Stimulated activated CD8-positive, alpha-beta memory T cell treated with anti-CD3 and anti-CD28 coated beads, Interleukin-4, amount 100 ng/mL, for 1 hour (primary cell): ENCODE measurements around the gene TMPRSS12.
"Not testable (repeated sequence)": the region's sequence is repeated elsewhere in the genome, so short reads cannot be mapped to it uniquely, and the experiment has no call there.

Experiments used
- DNase-seq, 2 donors: peaks; one replicate each; pipeline ENCODE4 v3.0.0-alpha.2; 2020; ENCODE audit warnings: low read depth in 2 of 2, low spot score in 1 of 2

Gene TMPRSS12

GRCh38 chr12:50855679-50856078 is 13.0 kb downstream of the TMPRSS12 start:
- not testable (repeated sequence) for DNase-seq

DNA sequence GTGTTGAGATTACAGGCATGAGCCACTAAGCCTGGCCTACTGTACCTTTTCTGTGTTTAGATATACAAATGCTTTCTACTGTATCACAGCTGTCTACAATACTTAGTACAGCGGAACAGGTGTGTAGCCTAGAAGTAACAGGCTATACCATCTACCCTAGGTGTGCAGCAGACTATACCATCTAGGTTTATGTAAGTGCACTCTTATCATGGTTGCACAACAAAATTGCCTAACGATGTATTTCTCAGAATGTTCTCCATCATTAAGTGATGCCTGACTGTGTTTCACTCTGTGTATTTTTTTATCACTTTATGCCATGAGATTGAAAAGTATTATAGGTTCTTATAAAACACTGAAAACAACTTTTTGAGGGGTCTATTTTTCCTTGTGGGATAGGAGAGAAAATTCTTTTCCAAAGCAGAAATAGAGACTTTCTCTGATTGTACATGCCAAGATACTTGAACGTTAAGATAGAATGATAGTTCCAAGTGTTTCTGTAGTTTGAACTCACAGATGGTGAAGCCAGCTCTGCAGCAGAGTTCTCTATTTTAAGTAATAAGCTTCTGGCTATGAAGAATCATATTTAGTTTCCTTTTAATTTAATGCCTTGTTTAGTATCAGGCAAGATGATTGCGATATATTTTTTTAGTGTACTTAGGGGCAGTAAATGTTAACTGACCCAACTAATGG is 17.0 kb downstream of the TMPRSS12 start:
- no peak for DNase-seq

- no peak for DNase-seq
Measured at GRCh38 chr12:50862316-50862715, 19.6 kb downstream of the TMPRSS12 start.

DNA sequence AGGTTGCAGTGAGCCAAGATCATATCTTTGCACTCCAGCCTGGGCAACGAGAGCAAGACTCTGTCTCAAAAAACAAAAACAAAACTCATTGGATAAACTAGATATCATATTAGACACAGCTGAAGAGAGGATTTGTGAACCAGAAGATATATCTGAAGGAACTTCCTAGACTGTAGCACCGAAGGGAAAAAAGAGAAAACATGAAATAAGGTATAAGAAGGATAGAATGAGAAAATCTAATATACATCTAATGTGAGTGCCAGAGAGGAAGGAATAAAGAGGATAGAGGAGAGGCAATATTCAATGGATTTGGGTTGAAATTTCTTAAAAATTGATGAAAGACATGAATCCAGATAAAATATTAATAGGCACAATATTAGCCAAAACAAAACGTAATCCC is 22.5 kb downstream of the TMPRSS12 start:
- DNase-seq: no peak

DNA sequence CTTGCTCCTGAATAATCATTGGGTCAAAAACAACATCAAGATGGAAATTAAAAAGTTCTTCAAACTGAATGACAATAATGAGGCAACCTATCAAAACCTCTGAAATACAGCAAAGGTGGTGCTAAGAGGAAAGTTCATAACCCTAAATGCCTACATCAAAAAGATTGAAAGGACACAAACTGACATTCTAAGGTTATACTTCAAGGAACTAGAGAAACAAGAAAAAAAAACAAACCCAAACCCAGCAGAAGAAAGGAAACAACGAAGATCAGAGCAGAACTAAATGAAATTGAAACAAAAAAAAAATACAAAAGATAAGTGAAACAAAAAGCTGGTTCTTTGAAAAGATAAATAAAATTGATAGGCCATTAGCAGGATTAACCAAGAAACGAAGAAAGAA is 26.2 kb downstream of the TMPRSS12 start:
- not testable (repeated sequence) for DNase-seq

DNA sequence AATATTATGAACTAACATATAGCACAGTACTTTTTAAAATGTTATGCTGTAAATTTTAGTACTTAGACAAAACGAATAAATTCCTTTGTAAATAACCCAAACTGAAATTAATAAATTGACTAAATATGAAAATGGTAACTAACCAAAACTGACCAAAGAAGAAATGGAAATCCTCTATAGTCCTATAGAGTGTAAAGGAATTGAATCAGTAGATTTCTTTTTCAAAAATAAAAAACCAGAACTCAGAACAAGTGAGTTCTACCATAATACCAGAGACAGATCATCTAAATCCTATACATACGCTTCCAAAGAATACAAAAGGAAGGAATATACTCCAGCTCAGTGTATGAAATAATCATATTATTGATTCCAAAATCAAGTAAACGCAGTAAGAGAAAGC is 39.8 kb downstream of the TMPRSS12 start:
- DNase-seq: no peak

DNA sequence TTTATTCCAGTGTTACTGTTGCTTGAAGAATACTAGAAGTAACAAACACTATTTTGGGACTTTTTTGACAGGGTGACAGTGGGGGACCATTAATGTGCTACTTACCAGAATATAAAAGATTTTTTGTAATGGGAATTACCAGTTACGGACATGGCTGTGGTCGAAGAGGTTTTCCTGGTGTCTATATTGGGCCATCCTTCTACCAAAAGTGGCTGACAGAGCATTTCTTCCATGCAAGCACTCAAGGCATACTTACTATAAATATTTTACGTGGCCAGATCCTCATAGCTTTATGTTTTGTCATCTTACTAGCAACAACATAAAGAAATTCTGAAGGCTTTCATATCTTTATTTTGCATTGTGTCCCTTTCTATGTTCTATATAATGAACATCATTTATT is 44.5 kb downstream of the TMPRSS12 start:
- no peak for DNase-seq

GRCh38 chr12:50888666-50889065 is 45.9 kb downstream of the TMPRSS12 start:
- DNase-seq: no peak

DNA sequence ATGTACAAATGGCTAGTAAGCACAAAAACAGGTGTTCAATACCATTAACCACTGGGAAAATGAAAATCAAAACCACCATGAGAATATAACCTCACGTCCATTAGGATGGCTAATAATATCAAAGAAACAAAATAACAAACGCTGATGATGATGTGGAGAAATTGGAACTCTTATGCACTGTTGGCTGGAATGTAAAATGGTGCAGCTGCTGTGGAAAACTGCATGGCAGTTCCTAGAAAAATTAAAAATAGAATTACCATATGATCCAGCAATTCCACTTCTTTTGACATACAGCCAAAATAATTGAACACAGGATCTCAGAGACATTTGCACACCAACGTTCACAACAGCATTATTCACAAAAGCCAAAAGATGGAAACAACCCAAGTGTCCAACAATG is 51.5 kb downstream of the TMPRSS12 start:
- DNase-seq: no peak

GRCh38 chr12:50901685-50902113 is 59.0 kb downstream of the TMPRSS12 start:
- DNase-seq: no peak

GRCh38 chr12:50908479-50908878 is 65.8 kb downstream of the TMPRSS12 start:
- DNase-seq: not testable (repeated sequence)

- DNase-seq: not testable (repeated sequence)
Measured at GRCh38 chr12:50912361-50912760, 69.6 kb downstream of the TMPRSS12 start.

DNA sequence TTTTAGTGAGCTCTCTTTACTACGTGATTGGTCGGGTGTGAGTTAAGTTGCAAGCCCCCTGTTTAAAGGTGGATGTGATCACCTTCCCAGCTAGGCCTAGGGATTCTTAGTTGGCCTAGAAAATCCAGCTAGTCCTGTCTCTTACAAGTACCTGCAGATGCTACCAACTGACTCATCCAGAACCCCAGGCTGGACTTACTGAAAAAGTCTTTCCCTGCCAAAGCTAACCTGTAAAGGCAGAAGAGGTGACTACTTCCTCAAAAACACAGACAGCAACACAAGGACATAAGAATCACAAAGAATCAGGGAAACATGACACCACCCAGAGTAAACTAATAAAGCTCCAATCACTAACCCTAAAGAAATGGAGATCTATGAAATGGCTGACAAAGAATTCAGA is 70.5 kb downstream of the TMPRSS12 start:
- DNase-seq: no peak

DNA sequence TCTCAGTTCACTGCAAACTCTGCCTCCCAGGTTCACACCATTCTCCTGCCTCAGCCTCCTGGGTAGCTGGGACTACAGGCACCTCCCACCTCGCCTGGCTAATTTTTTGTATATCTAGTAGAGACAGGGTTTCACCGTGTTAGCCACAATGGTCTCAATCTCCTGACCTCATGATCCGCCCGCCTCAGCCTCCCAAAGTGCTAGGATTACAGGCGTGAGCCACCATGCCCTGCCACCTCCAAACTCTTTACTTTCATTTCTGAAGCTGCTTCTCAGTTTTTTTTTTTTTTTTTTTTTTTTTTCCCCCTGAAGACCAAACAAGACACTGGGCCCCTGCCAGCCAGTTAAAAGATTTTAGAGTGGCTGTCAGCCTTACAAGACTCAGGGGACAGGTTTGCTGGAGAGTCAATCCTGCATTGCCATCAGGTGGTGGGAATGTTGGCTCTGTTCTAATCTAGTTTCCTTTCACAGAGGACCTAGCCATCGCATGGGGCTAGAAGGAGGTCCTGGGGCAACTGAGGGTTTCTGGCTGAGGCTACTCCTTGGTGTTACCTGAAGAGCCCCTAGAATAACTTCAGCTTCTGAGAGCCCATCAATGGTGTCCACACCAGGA is 72.3 kb downstream of the TMPRSS12 start:
- no peak for DNase-seq

- DNase-seq: no peak
Measured at GRCh38 chr12:50916292-50916691, 73.6 kb downstream of the TMPRSS12 start.

GRCh38 chr12:50918584-50919316 is 76.0 kb downstream of the TMPRSS12 start:
- DNase-seq: no peak

DNA sequence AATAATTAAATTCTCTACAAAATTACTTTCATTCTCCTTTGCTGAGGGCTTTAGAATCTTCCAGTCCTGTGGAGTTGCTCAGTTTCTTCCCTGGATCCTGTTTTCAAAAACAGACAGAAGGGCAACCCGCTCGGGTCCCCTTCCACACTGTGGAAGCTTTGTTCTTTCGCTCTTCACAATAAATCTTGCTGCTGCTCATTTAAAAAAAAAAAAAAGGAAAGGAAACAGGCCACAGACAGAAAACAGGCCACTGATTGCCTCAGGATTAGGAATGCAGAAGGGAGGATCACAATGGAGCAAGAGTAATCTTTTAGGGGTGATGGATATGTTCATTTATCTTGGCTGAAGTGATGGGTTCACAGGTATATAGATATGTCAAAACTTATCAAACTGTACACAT is 80.1 kb downstream of the TMPRSS12 start:
- DNase-seq: no peak

GRCh38 chr12:50923361-50924130 is 80.8 kb downstream of the TMPRSS12 start:
- DNase-seq: no peak

- no peak for DNase-seq
Measured at GRCh38 chr12:50924131-50924438, 81.4 kb downstream of the TMPRSS12 start.

GRCh38 chr12:50924439-50925341 is 82.0 kb downstream of the TMPRSS12 start:
- DNase-seq: peak in 1 of 2 donors; percentile 17

GRCh38 chr12:50925342-50925651 is 82.6 kb downstream of the TMPRSS12 start:
- no peak for DNase-seq
